D721Med (cell line): Measurements from ENCODE around the gene PRKCA.

Experiments
- DNase-seq: peaks from one replicate; pipeline ENCODE4 v3.0.0; 2011; ENCODE audit warnings: low spot score; ENCODE audit not compliant: insufficient read length
- FAIRE-seq: peaks from 2 replicates; lab custom pipeline; 2011; peaks lifted over from hg19 to GRCh38; lab: Jason Lieb, UNC
- TF ChIP-seq, protein P1 (sequence below): IDR thresholded peaks from 2 replicates; pipeline ENCODE4 v1.5.1; 2012; ENCODE audit warnings: mild to moderate bottlenecking, control low read depth; ENCODE audit not compliant: insufficient read depth; ENCODE audit errors: missing control alignments

The PRKCA gene

DNA sequence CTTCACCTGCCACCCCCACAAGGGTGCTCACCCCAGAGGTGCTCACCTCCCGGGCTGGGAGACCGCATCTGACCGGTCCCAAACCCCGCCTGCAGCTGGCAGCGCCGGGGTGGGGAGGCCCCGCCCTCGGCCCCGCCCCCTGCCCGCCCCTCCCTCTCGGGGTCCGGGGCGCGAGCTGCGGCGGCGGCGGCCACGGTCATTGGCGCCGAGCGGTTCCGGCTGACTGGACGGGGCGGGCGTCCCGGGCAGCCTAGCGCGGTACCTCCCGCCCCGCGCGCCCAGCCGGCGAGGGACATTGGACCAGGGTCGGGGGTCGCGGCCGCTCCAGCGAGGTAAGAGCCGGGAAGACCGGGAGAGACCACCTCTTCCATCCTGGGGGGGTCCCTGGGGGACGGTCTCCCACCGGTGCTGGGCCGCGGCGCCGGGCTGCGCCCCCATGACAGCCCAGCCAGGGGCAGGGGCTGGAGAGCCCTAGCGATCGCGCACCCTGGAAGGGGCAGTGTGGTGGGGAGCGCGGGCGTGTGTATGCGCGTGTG is 532.6 kb downstream of the PRKCA start, which contains the start of gene CACNG5:
CACNG5 (plus strand) TSS at position 199 of the 536 bp plus-strand sequence. CDS start 42,216 bp downstream, outside the sequence.
- TF ChIP-seq, protein P1, sequence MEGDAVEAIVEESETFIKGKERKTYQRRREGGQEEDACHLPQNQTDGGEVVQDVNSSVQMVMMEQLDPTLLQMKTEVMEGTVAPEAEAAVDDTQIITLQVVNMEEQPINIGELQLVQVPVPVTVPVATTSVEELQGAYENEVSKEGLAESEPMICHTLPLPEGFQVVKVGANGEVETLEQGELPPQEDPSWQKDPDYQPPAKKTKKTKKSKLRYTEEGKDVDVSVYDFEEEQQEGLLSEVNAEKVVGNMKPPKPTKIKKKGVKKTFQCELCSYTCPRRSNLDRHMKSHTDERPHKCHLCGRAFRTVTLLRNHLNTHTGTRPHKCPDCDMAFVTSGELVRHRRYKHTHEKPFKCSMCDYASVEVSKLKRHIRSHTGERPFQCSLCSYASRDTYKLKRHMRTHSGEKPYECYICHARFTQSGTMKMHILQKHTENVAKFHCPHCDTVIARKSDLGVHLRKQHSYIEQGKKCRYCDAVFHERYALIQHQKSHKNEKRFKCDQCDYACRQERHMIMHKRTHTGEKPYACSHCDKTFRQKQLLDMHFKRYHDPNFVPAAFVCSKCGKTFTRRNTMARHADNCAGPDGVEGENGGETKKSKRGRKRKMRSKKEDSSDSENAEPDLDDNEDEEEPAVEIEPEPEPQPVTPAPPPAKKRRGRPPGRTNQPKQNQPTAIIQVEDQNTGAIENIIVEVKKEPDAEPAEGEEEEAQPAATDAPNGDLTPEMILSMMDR, result no peak
- FAIRE-seq (no peak), DNase-seq (peak; percentile 77)

DNA sequence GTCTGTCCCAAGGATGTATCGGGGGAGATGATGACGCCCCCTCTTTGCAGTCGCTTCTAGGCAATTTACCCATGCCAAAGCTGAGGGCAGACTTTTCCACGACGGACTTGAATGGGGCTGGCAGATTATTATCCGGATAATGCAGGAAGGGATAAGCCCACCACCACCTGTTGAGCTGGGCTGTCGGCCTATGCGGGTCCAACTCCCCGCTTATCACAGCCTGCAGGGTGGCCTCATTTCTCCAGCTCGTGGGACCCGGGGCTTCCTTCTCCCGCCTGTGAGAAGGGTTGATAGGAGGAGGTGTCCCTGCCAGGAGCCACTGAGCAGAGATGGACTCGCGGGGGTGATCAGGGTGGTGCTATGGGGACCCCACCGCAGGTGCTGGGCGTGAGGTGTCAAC is 533.1 kb downstream of the PRKCA start:
- FAIRE-seq, result no peak
- TF ChIP-seq, protein P1, result no peak
- no peak for DNase-seq

DNA sequence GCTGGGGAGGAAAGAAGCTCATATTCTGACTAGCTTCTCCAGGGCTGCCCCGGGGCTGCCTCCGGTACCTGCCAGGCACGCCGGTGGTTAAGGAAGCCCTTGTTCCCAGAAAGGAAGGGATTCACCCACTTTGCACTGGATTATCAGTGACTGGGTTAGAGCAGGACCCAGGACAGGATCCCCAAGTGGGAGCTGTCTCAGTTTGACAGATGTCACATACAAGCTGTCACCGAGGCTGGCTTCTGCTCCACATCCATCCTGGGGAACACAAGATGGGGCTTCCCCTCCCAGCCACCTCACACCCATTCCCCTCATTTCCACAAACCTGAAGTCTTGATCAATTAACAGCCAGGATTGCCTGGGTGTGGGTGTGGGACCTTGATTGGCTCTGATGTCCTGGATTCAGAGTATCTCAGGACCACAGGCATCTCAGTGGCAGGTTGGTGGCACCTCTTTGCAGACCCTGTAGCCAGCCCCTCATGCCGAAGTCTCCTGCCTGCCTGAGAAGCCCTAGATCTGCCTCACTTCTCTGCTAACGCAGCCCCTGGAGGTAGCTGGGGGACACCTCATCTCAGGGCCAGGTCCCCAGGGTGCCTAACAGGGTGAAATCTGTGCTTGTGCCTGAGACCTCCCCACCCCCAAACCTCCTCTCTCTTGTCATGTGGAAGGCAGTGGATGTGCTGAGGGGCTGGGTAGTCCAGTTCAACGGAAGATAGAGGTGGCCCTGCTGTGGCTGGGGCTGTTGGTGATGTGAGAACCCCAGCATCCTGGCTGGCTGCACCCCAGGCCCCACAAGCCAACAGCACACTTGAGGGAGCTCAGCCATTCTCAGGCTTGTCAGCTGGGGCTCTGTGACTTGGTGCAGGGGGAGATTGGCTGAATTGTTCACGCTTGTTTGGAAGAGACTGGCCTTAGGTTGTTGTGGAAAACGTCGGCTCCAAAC is 533.9 kb downstream of the PRKCA start:
- FAIRE-seq (no peak), DNase-seq (no peak)
- TF ChIP-seq, protein P1, result no peak

DNA sequence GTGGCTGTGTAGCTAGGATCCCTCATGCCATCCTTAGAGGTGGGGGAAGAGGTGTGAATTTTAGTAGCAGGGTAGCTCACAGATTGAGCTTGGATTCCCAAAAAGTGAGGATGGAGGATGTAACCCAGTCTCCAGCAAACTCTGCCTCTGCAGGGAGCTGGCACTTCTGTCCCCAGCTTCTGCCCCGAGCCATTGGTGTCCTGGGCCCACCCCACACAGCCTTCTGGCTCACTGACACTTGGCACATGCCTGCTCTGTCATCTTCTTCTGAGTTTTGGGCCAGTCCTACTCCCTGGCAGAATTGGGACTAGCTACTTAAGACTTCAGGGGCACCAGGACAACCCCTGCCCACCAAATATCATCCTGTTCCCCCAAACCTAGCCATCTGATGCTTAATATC is 534.8 kb downstream of the PRKCA start:
- TF ChIP-seq, protein P1, result no peak
- DNase-seq (no peak), FAIRE-seq (no peak)

DNA sequence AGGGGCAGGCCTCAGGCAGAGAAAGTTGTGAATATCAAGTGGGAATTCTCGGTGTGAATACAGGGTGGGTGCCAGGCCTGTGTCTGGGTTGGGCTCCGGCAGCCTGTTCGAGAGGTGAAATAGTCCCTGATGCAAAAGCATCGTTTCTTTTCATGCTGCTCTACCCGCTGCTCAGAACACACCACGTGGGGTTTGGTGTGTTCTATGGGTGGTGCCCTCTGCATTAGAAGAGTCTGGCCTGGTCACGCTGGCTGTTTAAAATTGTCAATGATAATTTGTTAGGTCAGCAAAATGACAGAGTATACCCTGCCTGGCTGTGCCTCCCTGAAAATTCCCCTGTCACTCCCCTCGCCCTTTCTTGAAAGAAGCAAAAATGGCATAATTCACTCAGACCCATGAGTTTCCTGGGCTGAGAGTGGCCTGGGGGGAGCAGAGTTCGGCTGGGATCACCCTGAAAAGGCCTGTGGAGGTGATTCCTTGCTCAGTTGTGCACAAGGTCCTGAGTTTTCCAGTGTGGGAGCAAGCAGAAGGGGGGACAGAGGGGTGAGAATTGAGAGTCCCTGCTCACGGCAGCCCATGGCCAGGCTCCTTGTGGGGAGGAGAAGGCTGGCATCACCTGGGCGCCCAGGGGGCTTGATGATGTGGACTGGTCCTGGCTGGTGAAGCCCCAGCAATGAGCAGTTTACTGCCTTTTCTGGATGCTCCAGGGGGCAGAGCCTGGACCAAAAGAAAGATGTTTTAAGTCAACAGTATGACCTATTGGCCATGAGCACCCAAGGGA is 535.7 kb downstream of the PRKCA start:
- no peak for FAIRE-seq
- TF ChIP-seq, protein P1, result no peak
- no peak for DNase-seq

DNA sequence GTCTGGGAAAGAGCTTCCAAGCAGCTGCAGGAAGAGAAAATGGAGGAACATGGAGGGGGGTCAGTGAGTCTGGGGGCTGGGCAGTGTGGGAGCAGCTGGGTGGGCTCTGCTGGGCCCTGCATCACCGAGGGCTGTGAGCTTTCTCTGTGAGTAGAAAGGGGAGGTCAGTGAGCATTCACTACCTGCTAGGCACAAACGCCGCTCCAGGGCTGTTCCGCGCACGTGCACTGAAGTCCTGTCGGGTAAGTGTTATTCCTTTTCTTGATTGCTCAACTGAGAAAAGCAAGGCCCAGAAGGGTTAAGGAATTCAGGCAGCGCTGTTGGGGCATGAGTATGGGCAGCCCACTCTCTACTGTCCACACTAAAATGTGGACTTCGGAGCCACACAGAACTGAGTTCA is 537.2 kb downstream of the PRKCA start:
- TF ChIP-seq, protein P1, result no peak
- DNase-seq, result no peak
- no peak for FAIRE-seq
